ENCODE data around the gene NDFIP2. TPM values are rescaled to one million over a fixed set of nuclear protein-coding genes. Genes with fewer than 3 reads are reported as not detected.

NDFIP2 gene
- total and polyA plus RNA-seq, 10 of the 15 experiments (the other 5 are each of a cell fraction or from before 2014, with no cell fraction given) = 17.9 to 57.2 (median 30.6) TPM

GRCh38 chr13:79455331-79455730 lies 25.6 kb upstream of the NDFIP2 start:
- BruUV-seq (replicated peaks) = no TSS peak
- Histone ChIP-seq H3K27ac (ENCODE audit: control insufficient read depth, insufficient read depth) (no peak overlapping the region), H3K27me3 (replicated peaks in 1 of 2; ENCODE audit: control insufficient read depth in 2 of 2, insufficient read depth in 2 of 2, low read length in 1 of 2) (no peaks in the 10 kb centered on the region), H4K20me1 (ENCODE audit: control insufficient read depth, insufficient read depth) (no peaks in the 10 kb centered on the region), H3K4me1 (ENCODE audit: control insufficient read depth, insufficient read depth, low read length) (peaks cover 10% of the 10 kb centered on the region; the same call in 1 of the 2 replicates), H2AFZ (ENCODE audit: control insufficient read depth, low read depth, low read length) (no peak overlapping the region), H3K4me2 (ENCODE audit: control insufficient read depth, insufficient read depth) (no peak overlapping the region), H3K9ac (ENCODE audit: control insufficient read depth, insufficient read depth, low read length) (no peak overlapping the region), H3K4me3 (no peak overlapping the region), H3K36me3 (ENCODE audit: control insufficient read depth in 2 of 2, insufficient read depth in 2 of 2, low read length in 1 of 2) (no peaks in the 10 kb centered on the region), H3K79me2 (ENCODE audit: control insufficient read depth, insufficient read depth, low read length) (no peaks in the 10 kb centered on the region), H3K9me3 (replicated peaks; ENCODE audit: control insufficient read depth, insufficient read depth, low read length) (no peaks in the 10 kb centered on the region)
- ChIA-PET POLR2A (no interaction called here), SMC1A (ENCODE audit: uncharacterized antibody, unreplicated experiment) (interaction anchor here (0.7 to 1.4 kb wide), 2 partner anchors 27 to 81 kb away, joined by 3 to 4 read pairs; no protein-coding TSS in a partner anchor), RAD21 (ENCODE audit: unreplicated experiment) (interaction anchor here (0.7 kb wide), 1 partner anchor 30 kb away, joined by 3 read pairs; no protein-coding TSS in a partner anchor), CTCF (interaction anchor here (1.1 to 1.9 kb wide), 2 partner anchors 31 to 85 kb away, joined by 3 to 7 read pairs; no protein-coding TSS in a partner anchor)
- TF ChIP-seq CHD4 (IDR thresholded peaks at IDR 0.05) = no peak
- TF ChIP-seq EP300 (IDR thresholded peaks at IDR 0.05; ENCODE audit: borderline replicate concordance in 1 of 2, control insufficient read depth in 1 of 2, low read depth in 2 of 2, low read length in 2 of 2) = no peak
- TF ChIP-seq NFIC (IDR thresholded peaks at IDR 0.05; ENCODE audit: low read depth, low read length) = no peak
- no peak for TF ChIP-seq PAX8 (IDR thresholded peaks at IDR 0.05)
- 88% methylated on average over 7 of the region's 7 CpGs for WGBS (ENCODE audit: insufficient coverage, insufficient replicate concordance, low lambda C conversion rate, missing lambda C conversion rate)
- FAIRE-seq (no peak), ATAC-seq (no peak), DNase-seq (ENCODE audit: low read depth, low spot score) (no peak)
- in situ Hi-C loops (cut with MboI) (no loop called here), intact Hi-C loops (cut with micrococcal nuclease; ENCODE audit: unreplicated experiment) (no loop called here)

GRCh38 chr13:79456051-79456450 lies 24.9 kb upstream of the NDFIP2 start:
- in situ Hi-C loops (cut with MboI) = no loop called here
- H3K27me3 ChIP-seq (replicated peaks in 1 of 2; ENCODE audit: control insufficient read depth in 2 of 2, insufficient read depth in 2 of 2, low read length in 1 of 2) = no peaks in the 10 kb centered on the region
- no peaks in the 10 kb centered on the region for H3K79me2 ChIP-seq (ENCODE audit: control insufficient read depth, insufficient read depth, low read length)
- BruUV-seq (replicated peaks) = no TSS peak
- H3K36me3 ChIP-seq (ENCODE audit: control insufficient read depth in 2 of 2, insufficient read depth in 2 of 2, low read length in 1 of 2) = no peaks in the 10 kb centered on the region
- H3K4me2 ChIP-seq (ENCODE audit: control insufficient read depth, insufficient read depth) = no peak overlapping the region
- ChIA-PET POLR2A (interaction anchor here (0.7 kb wide), 1 partner anchor 44 kb away, joined by 5 read pairs; no protein-coding TSS in a partner anchor), SMC1A (ENCODE audit: uncharacterized antibody, unreplicated experiment) (interaction anchor here (0.5 to 2.4 kb wide), 8 partner anchors 9 to 517 kb away, joined by 3 to 13 read pairs (median 4); no protein-coding TSS in a partner anchor), CTCF (interaction anchor here (0.7 to 2.0 kb wide), 6 partner anchors 9 to 1637 kb away, joined by 3 to 8 read pairs (median 4); no protein-coding TSS in a partner anchor), RAD21 (ENCODE audit: unreplicated experiment) (interaction anchor here (0.7 to 3.0 kb wide), 4 partner anchors 12 to 32 kb away, joined by 4 to 9 read pairs (median 6); partner anchors contain the start of gene NDFIP2)
- H4K20me1 ChIP-seq (ENCODE audit: control insufficient read depth, insufficient read depth) = no peaks in the 10 kb centered on the region
- H3K27ac ChIP-seq (ENCODE audit: control insufficient read depth, insufficient read depth) = no peak overlapping the region
- intact Hi-C loops (cut with micrococcal nuclease; ENCODE audit: unreplicated experiment) = no loop called here
- no peak overlapping the region for H2AFZ ChIP-seq (ENCODE audit: control insufficient read depth, low read depth, low read length)
- 100% methylated on average over 1 of the region's 1 CpG for WGBS (ENCODE audit: insufficient coverage, insufficient replicate concordance, low lambda C conversion rate, missing lambda C conversion rate)
- peaks cover 9% of the 10 kb centered on the region; the same call in 1 of the 2 replicates for H3K4me1 ChIP-seq (ENCODE audit: control insufficient read depth, insufficient read depth, low read length)
- no peak overlapping the region for H3K9ac ChIP-seq (ENCODE audit: control insufficient read depth, insufficient read depth, low read length)
- H3K4me3 ChIP-seq = no peak overlapping the region
- no peak for FAIRE-seq
- DNase-seq (ENCODE audit: low read depth, low spot score) = no peak
- no peaks in the 10 kb centered on the region for H3K9me3 ChIP-seq (replicated peaks; ENCODE audit: control insufficient read depth, insufficient read depth, low read length)
- ATAC-seq = no peak
- TF ChIP-seq WRNIP1 (IDR thresholded peaks at IDR 0.05; ENCODE audit: borderline replicate concordance, low read depth, low read length) (no peak), MEF2A (IDR thresholded peaks at IDR 0.05; ENCODE audit: insufficient read depth, low read depth, low read length) (no peak), PAX5 (IDR thresholded peaks at IDR 0.05; ENCODE audit: borderline replicate concordance, low read depth, low read length) (no peak), CREM (IDR thresholded peaks at IDR 0.05; ENCODE audit: low read depth) (no peak), EGR1 (IDR thresholded peaks at IDR 0.05; ENCODE audit: borderline replicate concordance in 1 of 2, low read depth in 2 of 2, low read length in 2 of 2) (no peak), POLR2AphosphoS2 (IDR thresholded peaks at IDR 0.05; ENCODE audit: low read depth, low read length) (no peak), TARDBP (IDR thresholded peaks at IDR 0.05; ENCODE audit: borderline replicate concordance) (no peak), TCF12 (IDR thresholded peaks at IDR 0.05; ENCODE audit: low read depth, low read length) (no peak), MEF2B (IDR thresholded peaks at IDR 0.05; ENCODE audit: partially characterized antibody, poor library complexity, severe bottlenecking) (no peak), SMC3 (IDR thresholded peaks at IDR 0.05; ENCODE audit: borderline replicate concordance, low read length) (no peak), ASH2L (IDR thresholded peaks at IDR 0.05; ENCODE audit: borderline replicate concordance, low read depth) (no peak), ATF7 (IDR thresholded peaks at IDR 0.05; ENCODE audit: low read depth) (no peak), NFIC (IDR thresholded peaks at IDR 0.05; ENCODE audit: low read depth, low read length) (no peak), IRF4 (IDR thresholded peaks at IDR 0.05; ENCODE audit: low read depth, low read length) (no peak)
